OCI-LY1 (cell line): Measurements from ENCODE around the gene KL.

Experiments used
- CTCF ChIP-seq: fragments of 200-600 bp; sonication (generic), shearing (Covaris generic); IDR thresholded peaks from 2 replicates; pipeline ENCODE4 v1.5.1; 2017; ENCODE audit warnings: mild to moderate bottlenecking, antibody characterized with exemption, low read length, moderate library complexity, mixed read lengths
- EZH2 ChIP-seq: fragments of 200-600 bp; sonication (generic), shearing (Covaris generic); IDR thresholded peaks from 2 replicates; pipeline ENCODE4 v1.8.0; 2017; ENCODE audit warnings: borderline replicate concordance, mixed run types, mild to moderate bottlenecking, antibody characterized with exemption, low read length, moderate library complexity, mixed read lengths

DNA sequence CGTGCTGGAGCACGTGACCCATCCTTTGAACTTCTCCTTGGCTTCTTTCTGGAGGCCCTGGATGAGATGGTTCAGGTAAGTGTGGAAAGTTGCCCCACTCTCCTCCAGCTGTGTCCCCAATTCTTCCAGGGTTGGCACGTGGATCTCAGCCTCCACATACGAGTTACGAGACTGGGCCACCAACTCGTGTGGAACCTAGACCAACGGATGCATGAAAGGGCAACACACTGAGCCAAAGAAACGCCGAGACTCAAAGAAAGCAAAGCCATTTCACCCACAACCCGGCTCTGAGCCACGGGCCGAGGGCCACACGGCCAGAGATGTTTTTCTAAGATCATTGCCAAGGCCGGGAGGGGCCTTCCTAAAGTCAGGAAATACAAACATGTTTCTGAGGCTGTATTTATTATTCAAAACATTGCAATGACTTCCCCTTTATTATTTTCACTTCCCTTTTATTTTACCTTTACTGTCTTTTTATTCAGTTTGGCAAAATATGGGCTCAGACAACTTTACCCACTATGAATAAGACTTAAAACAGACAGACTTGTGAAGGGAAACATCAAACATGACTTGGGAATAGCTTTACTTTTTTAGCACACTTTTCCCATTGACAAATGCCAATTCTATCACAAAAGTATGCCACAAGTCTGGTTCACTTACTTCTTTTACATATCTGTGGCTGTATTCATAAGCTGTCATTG, 94.6 kb downstream of the KL start:
- no peak for TF ChIP-seq CTCF
- TF ChIP-seq EZH2, result no peak
